Measurements from ENCODE around the gene NCAM1.

GRCh38 chr11:113255096-113255495 lies 293.9 kb downstream of the NCAM1 start:
- no peak for TF ChIP-seq CTCF (IDR thresholded peaks at IDR 0.05)
- TF ChIP-seq POLR2A (IDR thresholded peaks at IDR 0.05) = no peak
- no peak for TF ChIP-seq EP300 (IDR thresholded peaks at IDR 0.05; ENCODE audit: low read depth)

Data from transverse colon (tissue), 3 donors.